ENCODE results near the gene CD58.

The CD58 gene

GRCh38 chr1:116511459-116512019 lies 59.3 kb downstream of the CD58 start:
- DNase-seq (no peak), ATAC-seq (replicated peaks) (no peak)
- Mint-ChIP-seq H3K4me3 (peak overlapping the region in 1 of 2 donors; percentile 5), H3K36me3 (peaks cover 37 to 47% of the 10 kb centered on the region in 2 donors), H3K9me3 (peaks cover 4 to 6% of the 10 kb centered on the region in 2 donors), H3K27me3 (no peaks in the 10 kb centered on the region), H3K27ac (peak overlapping the region; percentile 43), H3K4me1 (peaks cover 49 to 76% of the 10 kb centered on the region in 2 donors)

GRCh38 chr1:116510361-116510760 lies 60.5 kb downstream of the CD58 start:
- Mint-ChIP-seq H3K27ac (peak overlapping the region; percentile 73), H3K4me3 (no peak overlapping the region), H3K9me3 (peaks cover 4 to 6% of the 10 kb centered on the region in 2 donors), H3K27me3 (no peaks in the 10 kb centered on the region), H3K4me1 (peaks cover 40 to 70% of the 10 kb centered on the region in 2 donors), H3K36me3 (peaks cover 28 to 37% of the 10 kb centered on the region in 2 donors)
- ATAC-seq (replicated peaks) (no peak), DNase-seq (no peak)

GRCh38 chr1:116508984-116509980 lies 61.5 kb downstream of the CD58 start:
- H3K36me3 Mint-ChIP-seq, result peaks cover 28 to 37% of the 10 kb centered on the region in 2 donors
- H3K4me1 Mint-ChIP-seq, result peaks cover 42 to 73% of the 10 kb centered on the region in 2 donors
- H3K27ac Mint-ChIP-seq, result peak overlapping the region; percentile 85
- peak; percentile 25 for DNase-seq
- H3K4me3 Mint-ChIP-seq, result no peak overlapping the region
- no peaks in the 10 kb centered on the region for H3K27me3 Mint-ChIP-seq
- ATAC-seq (replicated peaks), result peak; percentile 57 to 60
- H3K9me3 Mint-ChIP-seq, result peaks cover 4 to 6% of the 10 kb centered on the region in 2 donors

GRCh38 chr1:116508085-116508983 lies 62.5 kb downstream of the CD58 start:
- no peak for DNase-seq
- H3K36me3 Mint-ChIP-seq, result peaks cover 31 to 39% of the 10 kb centered on the region in 2 donors

GRCh38 chr1:116507631-116508030 lies 63.2 kb downstream of the CD58 start:
- ATAC-seq (replicated peaks), result no peak
- peak overlapping the region; percentile 44 for H3K27ac Mint-ChIP-seq
- H3K9me3 Mint-ChIP-seq, result peaks cover 4 to 6% of the 10 kb centered on the region in 2 donors
- no peak overlapping the region for H3K4me3 Mint-ChIP-seq
- H3K4me1 Mint-ChIP-seq, result peaks cover 48 to 76% of the 10 kb centered on the region in 2 donors
- no peaks in the 10 kb centered on the region for H3K27me3 Mint-ChIP-seq
- no peak for DNase-seq
- H3K36me3 Mint-ChIP-seq, result peaks cover 27 to 37% of the 10 kb centered on the region in 2 donors

More at GRCh38 chr1:116508085-116508983, 62.5 kb downstream of the CD58 start:
- Mint-ChIP-seq H3K4me1 (peaks cover 50 to 76% of the 10 kb centered on the region in 2 donors), H3K27ac (peak overlapping the region; percentile 44), H3K9me3 (peaks cover 4 to 6% of the 10 kb centered on the region in 2 donors), H3K27me3 (no peaks in the 10 kb centered on the region), H3K4me3 (no peak overlapping the region)
- ATAC-seq (replicated peaks), result no peak

GRCh38 chr1:116506132-116507004 lies 64.5 kb downstream of the CD58 start:
- DNase-seq (no peak), ATAC-seq (replicated peaks) (no peak)
- Mint-ChIP-seq H3K27me3 (no peaks in the 10 kb centered on the region), H3K4me1 (peaks cover 45 to 72% of the 10 kb centered on the region in 2 donors), H3K4me3 (no peak overlapping the region), H3K27ac (peak overlapping the region; percentile 5), H3K9me3 (no peaks in the 10 kb centered on the region), H3K36me3 (peaks cover 28 to 38% of the 10 kb centered on the region in 2 donors)

- Mint-ChIP-seq H3K4me1 (peaks cover 38 to 59% of the 10 kb centered on the region in 2 donors), H3K27me3 (no peaks in the 10 kb centered on the region), H3K9me3 (no peaks in the 10 kb centered on the region), H3K4me3 (peak overlapping the region; percentile 47 to 55), H3K36me3 (peaks cover 34 to 42% of the 10 kb centered on the region in 2 donors), H3K27ac (peak overlapping the region; percentile 95)
- ATAC-seq (replicated peaks) (peak; percentile 93 to 95), DNase-seq (peak; percentile 84)
Observed at GRCh38 chr1:116504308-116505156, 66.3 kb downstream of the CD58 start.

- H3K4me1 Mint-ChIP-seq, result peaks cover 35 to 55% of the 10 kb centered on the region in 2 donors
- no peaks in the 10 kb centered on the region for H3K27me3 Mint-ChIP-seq
- peak overlapping the region; percentile 94 for H3K27ac Mint-ChIP-seq
- no peaks in the 10 kb centered on the region for H3K9me3 Mint-ChIP-seq
- H3K36me3 Mint-ChIP-seq, result peaks cover 38 to 45% of the 10 kb centered on the region in 2 donors
- ATAC-seq (replicated peaks) (peak; percentile 38 to 43), DNase-seq (no peak)
- H3K4me3 Mint-ChIP-seq, result peak overlapping the region; percentile 8 to 47
Observed at GRCh38 chr1:116503546-116504307, 67.1 kb downstream of the CD58 start.

GRCh38 chr1:116502671-116503314 lies 68.0 kb downstream of the CD58 start:
- ATAC-seq (replicated peaks) (no peak), DNase-seq (no peak)
- Mint-ChIP-seq H3K9me3 (no peaks in the 10 kb centered on the region), H3K36me3 (peaks cover 39 to 50% of the 10 kb centered on the region in 2 donors), H3K27ac (peak overlapping the region; percentile 63), H3K4me1 (peaks cover 35 to 52% of the 10 kb centered on the region in 2 donors), H3K27me3 (no peaks in the 10 kb centered on the region), H3K4me3 (no peak overlapping the region)

- DNase-seq (no peak), ATAC-seq (replicated peaks) (no peak)
- Mint-ChIP-seq H3K27ac (no peak overlapping the region), H3K4me1 (peaks cover 35 to 54% of the 10 kb centered on the region in 2 donors), H3K4me3 (no peak overlapping the region), H3K27me3 (no peaks in the 10 kb centered on the region), H3K9me3 (no peaks in the 10 kb centered on the region), H3K36me3 (peaks cover 41 to 55% of the 10 kb centered on the region in 2 donors)
Observed at GRCh38 chr1:116501870-116502244, 69.0 kb downstream of the CD58 start.

GRCh38 chr1:116501125-116501869 lies 69.5 kb downstream of the CD58 start:
- no peaks in the 10 kb centered on the region for H3K27me3 Mint-ChIP-seq
- no peak overlapping the region for H3K27ac Mint-ChIP-seq
- ATAC-seq (replicated peaks), result no peak

More at GRCh38 chr1:116501125-116501869, 69.5 kb downstream of the CD58 start:
- no peaks in the 10 kb centered on the region for H3K9me3 Mint-ChIP-seq
- DNase-seq, result no peak
- H3K4me1 Mint-ChIP-seq, result peaks cover 35 to 49% of the 10 kb centered on the region in 2 donors
- peaks cover 44 to 60% of the 10 kb centered on the region in 2 donors for H3K36me3 Mint-ChIP-seq
- H3K4me3 Mint-ChIP-seq, result no peak overlapping the region

All from stimulated activated naive B cell treated with anti-CD40 and anti-IgM and Interleukin-4, amounts not matched to agents 10 μg/mL and 1 μg/mL and 100 μg/mL, for 72 hours (primary cell).